ENCODE data around the gene GNA12. TPM values are rescaled to one million over a fixed set of nuclear protein-coding genes. Genes with fewer than 3 reads are reported as not detected.

GNA12 gene
- polyA plus RNA-seq, 1 of the 3 experiments (the other 2 are of a cell fraction), result 64.8 TPM

GRCh38 chr7:2757904-2758672 is 86.0 kb downstream of the GNA12 start (continued):
- peak; percentile 35; the same call in 1 of the 2 replicates for TF ChIP-seq ZBTB33 (IDR thresholded peaks at IDR 0.05; ENCODE audit: borderline replicate concordance, low read depth)
- peak; percentile 78; the same call in 1 of the 2 replicates for TF ChIP-seq TEAD4 (IDR thresholded peaks at IDR 0.05; ENCODE audit: borderline replicate concordance, insufficient read depth)
- TF ChIP-seq FOXJ3 (CRISPR knock-in tag; IDR thresholded peaks at IDR 0.05), result no peak
- peak; percentile 80 to 93 for TF ChIP-seq EP300 (IDR thresholded peaks at IDR 0.05; ENCODE audit: borderline replicate concordance in 1 of 2, low read depth in 1 of 2, low read length in 1 of 2)
- no peak for TF ChIP-seq RFX5 (IDR thresholded peaks at IDR 0.05; ENCODE audit: low read length)
- TF ChIP-seq NFIC (IDR thresholded peaks at IDR 0.05; ENCODE audit: borderline replicate concordance), result peak; percentile 78; the same call in 1 of the 2 replicates
- peak; percentile 66 for TF ChIP-seq CHD2 (IDR thresholded peaks at IDR 0.05; ENCODE audit: low read length, partially characterized antibody)
- TF ChIP-seq RAD21 (IDR thresholded peaks at IDR 0.05; ENCODE audit: low read length), result peak; percentile 10; the same call in 1 of the 2 replicates
- TF ChIP-seq GABPA (IDR thresholded peaks at IDR 0.05; ENCODE audit: low read depth), result no peak; the same call in none of the 2 replicates
- peak; percentile 11 for TF ChIP-seq REST (IDR thresholded peaks at IDR 0.05; ENCODE audit: low read depth, low read length)
- no peak for TF ChIP-seq MXI1 (IDR thresholded peaks at IDR 0.05; ENCODE audit: low read depth, low read length)
- no peak for TF ChIP-seq EZH2phosphoT487 (IDR thresholded peaks at IDR 0.05; ENCODE audit: borderline replicate concordance, low read depth)
- peak; percentile 65; the same call in 1 of the 2 replicates for TF ChIP-seq RXRA (IDR thresholded peaks at IDR 0.05; ENCODE audit: borderline replicate concordance, low read depth)
- no peak for TF ChIP-seq IRF3 (IDR thresholded peaks at IDR 0.05; ENCODE audit: low read depth, low read length)
- 0 out of 2 replicates have a peak, but pooled peaks have one; percentile 17 for TF ChIP-seq ELF1 (IDR thresholded peaks at IDR 0.05)
